PFSK-1 (cell line): ENCODE data around the gene DDX54.

ENCODE experiments used
- FOXP2 ChIP-seq: optimal IDR thresholded peaks from 2 replicates; pipeline ENCODE3; 2011; ENCODE audit warnings: borderline replicate concordance, control low read depth, inconsistent platforms; ENCODE audit not compliant: insufficient read depth; ENCODE audit errors: extremely low read length, extremely low read depth
- POLR2AphosphoS5 ChIP-seq: IDR thresholded peaks from 2 replicates; pipeline ENCODE4 v1.6.1; 2012; ENCODE audit warnings: low read depth, mild to moderate bottlenecking, control low read depth, low read length, moderate library complexity
- REST ChIP-seq, 2 experiments: IDR thresholded peaks; 2 replicates each; pipeline versions ENCODE4 v1.6.1 to v1.8.0; 2011 to 2012; ENCODE audit warnings: low read depth in 2 of 2, low read length in 2 of 2, control low read depth in 1 of 2, inconsistent platforms in 1 of 2, mild to moderate bottlenecking in 1 of 2, moderate library complexity in 1 of 2; ENCODE audit not compliant: insufficient read depth in 1 of 2
- SIN3A ChIP-seq: IDR thresholded peaks from 2 replicates; pipeline ENCODE4 v1.6.1; 2012; ENCODE audit warnings: mild to moderate bottlenecking, low read length, moderate library complexity, borderline replicate concordance; ENCODE audit not compliant: insufficient read depth
- TAF1 ChIP-seq: IDR thresholded peaks from 2 replicates; pipeline ENCODE4 v1.6.1; 2012; ENCODE audit warnings: low read length, control low read depth, borderline replicate concordance; ENCODE audit not compliant: insufficient read depth

The DDX54 gene

GRCh38 chr12:113143959-113144358 lies 41.3 kb downstream of the DDX54 start:
- no peak for TF ChIP-seq FOXP2
- no peak for TF ChIP-seq SIN3A
- TF ChIP-seq REST (IDR thresholded peaks at IDR 0.05; ENCODE audit: insufficient read depth in 1 of 2, low read depth in 2 of 2, low read length in 2 of 2), result no peak
- no peak for TF ChIP-seq TAF1
- TF ChIP-seq POLR2AphosphoS5, result no peak

- TF ChIP-seq TAF1 (no peak), REST (IDR thresholded peaks at IDR 0.05; ENCODE audit: insufficient read depth in 1 of 2, low read depth in 2 of 2, low read length in 2 of 2) (no peak), POLR2AphosphoS5 (no peak)
These were observed 42.4 kb downstream of the DDX54 start for GRCh38 chr12:113142886-113143332.

GRCh38 chr12:113142173-113142885 lies 42.9 kb downstream of the DDX54 start:
- TF ChIP-seq REST (IDR thresholded peaks at IDR 0.05; ENCODE audit: insufficient read depth in 1 of 2, low read depth in 2 of 2, low read length in 2 of 2), result no peak
- TF ChIP-seq FOXP2, result no peak

- TF ChIP-seq FOXP2 (no peak), POLR2AphosphoS5 (no peak), TAF1 (no peak), REST (IDR thresholded peaks at IDR 0.05; ENCODE audit: insufficient read depth in 1 of 2, low read depth in 2 of 2, low read length in 2 of 2) (no peak), SIN3A (no peak)
These were observed 44.6 kb downstream of the DDX54 start for GRCh38 chr12:113140706-113141105.

GRCh38 chr12:113138826-113139225 lies 46.5 kb downstream of the DDX54 start:
- TF ChIP-seq FOXP2 (no peak), REST (IDR thresholded peaks at IDR 0.05; ENCODE audit: insufficient read depth in 1 of 2, low read depth in 2 of 2, low read length in 2 of 2) (no peak), SIN3A (no peak), TAF1 (no peak), POLR2AphosphoS5 (no peak)
